ENCODE measurements around the gene HELZ2.

DNA sequence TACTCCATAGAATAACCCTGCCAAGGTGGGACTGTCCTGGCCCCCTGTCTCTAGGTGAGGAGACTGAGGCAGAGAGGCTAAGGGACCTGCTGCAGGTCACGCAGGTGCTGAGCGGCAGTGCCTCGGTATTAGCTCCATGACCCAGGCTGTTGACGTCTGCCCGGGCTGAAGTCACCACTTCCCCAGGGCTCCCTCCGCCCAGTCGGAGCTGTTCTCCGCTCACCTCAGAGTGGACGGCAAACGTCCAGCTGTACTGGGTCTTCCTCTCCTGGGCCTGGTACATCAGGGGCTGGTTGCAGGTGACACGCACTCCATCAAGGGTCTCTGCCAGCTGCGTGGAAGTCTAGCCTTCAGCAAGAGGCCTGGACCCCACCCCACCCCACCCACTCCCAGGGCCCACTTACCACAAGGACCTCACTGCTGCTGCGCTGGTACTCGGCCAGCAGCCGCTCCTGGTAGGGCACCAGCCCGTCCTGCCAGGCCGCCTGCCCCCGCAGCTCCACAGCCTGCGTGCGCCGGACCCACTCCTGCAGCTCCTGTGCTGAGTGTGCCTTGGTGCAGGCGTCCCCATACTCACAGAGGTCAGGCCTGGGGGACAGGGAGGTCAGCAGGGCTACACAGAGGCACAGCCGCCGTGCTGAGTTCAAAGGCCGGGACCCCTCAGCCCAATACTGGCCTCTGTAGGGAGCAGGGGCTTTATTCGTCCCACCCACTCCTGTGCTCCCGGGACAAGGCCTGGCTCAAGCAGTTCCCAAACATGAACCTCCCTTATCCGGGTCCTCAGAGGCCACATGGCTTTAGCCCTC, 3.6 kb downstream of the HELZ2 start:
- TF ChIP-seq, protein P1, sequence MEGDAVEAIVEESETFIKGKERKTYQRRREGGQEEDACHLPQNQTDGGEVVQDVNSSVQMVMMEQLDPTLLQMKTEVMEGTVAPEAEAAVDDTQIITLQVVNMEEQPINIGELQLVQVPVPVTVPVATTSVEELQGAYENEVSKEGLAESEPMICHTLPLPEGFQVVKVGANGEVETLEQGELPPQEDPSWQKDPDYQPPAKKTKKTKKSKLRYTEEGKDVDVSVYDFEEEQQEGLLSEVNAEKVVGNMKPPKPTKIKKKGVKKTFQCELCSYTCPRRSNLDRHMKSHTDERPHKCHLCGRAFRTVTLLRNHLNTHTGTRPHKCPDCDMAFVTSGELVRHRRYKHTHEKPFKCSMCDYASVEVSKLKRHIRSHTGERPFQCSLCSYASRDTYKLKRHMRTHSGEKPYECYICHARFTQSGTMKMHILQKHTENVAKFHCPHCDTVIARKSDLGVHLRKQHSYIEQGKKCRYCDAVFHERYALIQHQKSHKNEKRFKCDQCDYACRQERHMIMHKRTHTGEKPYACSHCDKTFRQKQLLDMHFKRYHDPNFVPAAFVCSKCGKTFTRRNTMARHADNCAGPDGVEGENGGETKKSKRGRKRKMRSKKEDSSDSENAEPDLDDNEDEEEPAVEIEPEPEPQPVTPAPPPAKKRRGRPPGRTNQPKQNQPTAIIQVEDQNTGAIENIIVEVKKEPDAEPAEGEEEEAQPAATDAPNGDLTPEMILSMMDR (IDR thresholded peaks at IDR 0.05): no peak
- TF ChIP-seq POLR2A (IDR thresholded peaks at IDR 0.05): no peak
